GM21723 (cell line): Measurements from ENCODE around the gene RAP1GDS1.
"Not testable (repeated sequence)": the region's sequence is repeated elsewhere in the genome, so short reads cannot be mapped to it uniquely, and the experiment has no call there.

Experiments
- ATAC-seq: cut with Tn5 transposase; IDR thresholded peaks from one replicate; pipeline ENCODE4 v1.9.1; 2021; ENCODE audit warnings: mild to moderate bottlenecking, moderate library complexity; ENCODE audit not compliant: unreplicated experiment

Gene RAP1GDS1

GRCh38 chr4:98343626-98344025 is 82.4 kb downstream of the RAP1GDS1 start:
- no peak for ATAC-seq

DNA sequence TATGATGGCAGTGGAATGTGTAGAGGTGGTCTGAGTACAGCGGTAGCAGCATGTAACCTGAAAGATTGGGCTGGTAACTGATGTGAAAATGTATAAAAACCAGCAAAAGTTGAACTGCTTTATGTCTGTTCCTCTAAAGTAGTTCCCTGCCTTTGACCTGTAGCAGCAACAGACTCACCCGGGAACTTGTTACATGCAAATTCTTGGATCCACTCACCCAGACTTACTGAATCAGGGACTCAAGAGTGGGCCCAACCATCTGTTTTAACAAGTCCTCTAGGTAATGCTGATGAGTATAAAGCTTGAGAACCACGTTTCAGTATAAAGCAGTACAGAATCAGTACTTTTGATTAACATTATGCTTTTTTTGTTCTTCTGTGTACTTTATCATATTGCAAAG is 84.7 kb downstream of the RAP1GDS1 start:
- no peak for ATAC-seq

DNA sequence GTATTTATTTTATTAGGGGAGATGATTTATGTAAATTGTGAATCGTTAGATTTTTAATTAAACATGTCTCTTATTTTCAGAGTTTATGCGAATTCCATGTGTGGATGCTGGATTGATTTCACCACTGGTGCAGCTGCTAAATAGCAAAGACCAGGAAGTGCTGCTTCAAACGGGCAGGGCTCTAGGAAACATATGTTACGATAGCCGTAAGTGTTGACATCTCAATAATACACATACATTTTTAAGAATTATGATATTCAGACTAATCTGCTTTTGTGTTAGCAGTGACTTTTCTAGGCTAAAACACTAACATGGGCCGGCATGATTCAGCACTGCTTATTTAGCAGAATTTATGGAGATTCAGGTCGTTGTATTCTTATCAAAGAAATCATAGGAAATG is 91.2 kb downstream of the RAP1GDS1 start:
- no peak for ATAC-seq

GRCh38 chr4:98352940-98353339 is 91.8 kb downstream of the RAP1GDS1 start:
- ATAC-seq: no peak

GRCh38 chr4:98358630-98359248 is 97.6 kb downstream of the RAP1GDS1 start:
- ATAC-seq: no peak

- no peak for ATAC-seq
Observed at GRCh38 chr4:98359646-98360045, 98.5 kb downstream of the RAP1GDS1 start.

- no peak for ATAC-seq
Observed at GRCh38 chr4:98363431-98363830, 102.2 kb downstream of the RAP1GDS1 start.

DNA sequence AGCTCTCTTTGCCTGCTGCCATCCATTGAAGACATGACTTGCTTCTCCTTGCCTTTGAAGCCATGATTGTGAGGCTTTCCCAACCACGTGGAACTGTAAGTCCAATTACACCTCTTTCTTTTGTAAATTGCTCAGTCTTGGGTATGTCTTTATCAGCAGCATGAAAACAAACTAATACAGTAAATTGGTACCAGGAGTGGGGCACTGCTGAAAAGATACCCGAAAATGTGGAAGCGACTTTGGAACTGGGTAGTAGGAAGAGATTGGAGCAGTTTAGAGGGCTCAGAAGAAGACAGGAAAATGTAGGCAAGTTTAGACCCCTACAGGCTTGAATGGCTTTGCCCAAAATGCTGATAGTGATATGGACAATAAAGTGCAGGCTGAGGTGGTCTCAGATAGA is 105.1 kb downstream of the RAP1GDS1 start:
- ATAC-seq: not testable (repeated sequence)

- not testable (repeated sequence) for ATAC-seq
Observed at GRCh38 chr4:98368000-98368399, 106.8 kb downstream of the RAP1GDS1 start.

- no peak for ATAC-seq
Observed at GRCh38 chr4:98369322-98369721, 108.1 kb downstream of the RAP1GDS1 start.

DNA sequence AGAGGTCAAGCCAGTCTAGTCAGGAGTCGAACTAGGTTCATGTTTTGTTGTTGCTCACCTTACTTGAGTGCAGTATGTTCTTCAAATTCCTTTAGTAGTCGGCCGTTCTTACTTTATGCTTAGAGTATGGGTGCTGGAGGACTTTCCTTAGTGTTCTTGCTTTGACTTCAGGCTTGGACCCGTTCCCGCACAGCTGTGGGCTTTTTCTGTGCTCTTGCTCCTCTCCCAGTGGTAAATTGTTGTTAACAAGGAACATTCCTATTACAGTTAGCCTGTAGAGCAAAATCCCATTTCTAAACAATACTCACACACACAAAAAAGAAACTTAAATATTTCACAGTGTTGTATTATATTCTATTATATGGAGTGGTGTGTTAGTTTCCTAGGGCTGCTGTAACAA is 113.5 kb downstream of the RAP1GDS1 start:
- no peak for ATAC-seq

DNA sequence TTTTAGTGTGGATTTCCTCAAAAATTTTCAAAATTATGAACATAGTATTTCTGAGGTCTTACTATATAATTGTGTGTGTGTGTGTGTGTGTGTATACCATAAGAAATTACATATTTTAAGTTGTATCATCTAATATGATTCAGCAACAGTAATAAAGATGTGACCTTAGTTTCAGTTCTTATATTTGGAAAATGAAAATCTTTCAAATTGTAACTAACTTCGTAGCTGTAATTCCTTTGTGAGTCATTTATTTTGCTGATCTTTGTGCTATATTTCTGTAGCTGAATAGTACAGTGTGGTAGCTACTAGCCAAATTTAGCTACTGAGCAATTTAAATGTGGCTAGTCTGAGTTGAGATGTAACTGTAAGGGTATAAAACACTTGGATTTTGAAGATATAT is 116.4 kb downstream of the RAP1GDS1 start:
- no peak for ATAC-seq

DNA sequence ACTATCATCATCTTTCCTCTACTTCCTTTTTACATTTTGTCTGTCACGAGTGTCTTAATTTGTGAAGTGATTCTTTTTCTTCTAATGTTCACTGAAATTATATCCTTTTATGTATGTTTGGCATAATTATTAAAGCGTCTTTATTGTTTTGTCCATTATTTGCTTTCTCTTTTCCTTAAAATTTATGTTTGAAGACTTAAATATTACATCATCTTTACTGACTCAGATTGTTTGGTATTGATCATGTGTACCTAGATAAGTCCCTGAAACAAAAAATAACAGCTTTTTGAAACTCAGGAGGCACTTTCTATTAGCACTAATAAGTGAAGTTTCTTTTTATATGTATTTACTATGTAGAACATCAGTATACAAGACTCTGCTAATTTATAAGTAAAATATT is 120.1 kb downstream of the RAP1GDS1 start:
- ATAC-seq: no peak

- ATAC-seq: no peak
Observed at GRCh38 chr4:98383431-98384106, 122.4 kb downstream of the RAP1GDS1 start.

- ATAC-seq: no peak
Observed at GRCh38 chr4:98385831-98386230, 124.6 kb downstream of the RAP1GDS1 start.

DNA sequence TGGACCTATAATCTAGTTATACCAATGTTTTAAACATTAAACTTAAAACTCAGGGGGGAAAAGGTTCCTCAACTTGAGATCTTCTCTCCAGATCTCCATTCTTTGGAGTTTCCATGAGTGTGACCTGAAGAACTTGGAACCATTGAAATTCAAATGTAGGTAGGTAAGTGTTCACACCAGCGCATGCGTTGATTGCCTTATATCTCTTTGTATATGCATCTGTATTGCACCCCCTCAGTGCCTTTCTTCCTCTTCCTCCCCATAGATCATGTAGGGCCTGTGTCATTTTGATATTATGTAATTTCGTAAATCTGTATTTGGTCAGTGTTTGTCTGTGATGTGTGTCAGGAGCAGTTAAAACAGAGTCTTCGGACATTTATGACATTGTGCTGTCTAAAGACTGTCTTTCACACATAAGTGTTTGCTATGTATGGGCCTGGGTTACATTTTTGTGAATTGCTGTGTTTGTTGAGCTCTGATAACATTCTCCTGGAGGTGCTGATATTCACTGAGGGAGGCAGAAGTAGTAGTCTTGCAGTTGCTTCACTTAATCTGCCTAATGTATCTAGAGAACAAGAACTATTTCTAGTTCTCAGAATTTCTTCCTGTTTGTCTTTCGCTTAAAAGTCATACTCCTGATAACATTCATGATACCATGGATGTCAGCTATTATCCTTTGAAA is 126.3 kb downstream of the RAP1GDS1 start:
- no peak for ATAC-seq

GRCh38 chr4:98394134-98394533 is 132.9 kb downstream of the RAP1GDS1 start:
- ATAC-seq: no peak

- no peak for ATAC-seq
Observed at GRCh38 chr4:98399915-98400314, 138.7 kb downstream of the RAP1GDS1 start.

GRCh38 chr4:98406819-98407218 is 145.6 kb downstream of the RAP1GDS1 start:
- no peak for ATAC-seq

DNA sequence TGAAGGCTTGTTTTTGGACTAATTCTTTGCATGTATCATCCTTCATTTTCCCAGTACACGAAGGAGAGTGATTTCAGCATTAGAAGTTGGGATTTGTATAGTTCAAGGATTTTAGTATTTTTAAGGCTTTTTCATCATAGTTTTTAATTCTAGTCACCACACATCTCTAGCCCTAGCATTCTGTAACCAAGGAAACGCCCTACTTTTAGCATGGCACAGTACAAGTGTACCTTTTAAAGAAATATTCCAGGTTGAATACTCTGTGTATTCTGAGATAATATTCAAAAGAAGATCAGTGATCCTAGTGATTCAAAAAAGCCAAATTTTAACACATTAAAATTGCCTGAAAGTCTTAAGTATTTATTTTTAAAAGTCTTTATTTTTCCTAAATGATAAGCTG is 150.5 kb downstream of the RAP1GDS1 start:
- ATAC-seq: no peak

DNA sequence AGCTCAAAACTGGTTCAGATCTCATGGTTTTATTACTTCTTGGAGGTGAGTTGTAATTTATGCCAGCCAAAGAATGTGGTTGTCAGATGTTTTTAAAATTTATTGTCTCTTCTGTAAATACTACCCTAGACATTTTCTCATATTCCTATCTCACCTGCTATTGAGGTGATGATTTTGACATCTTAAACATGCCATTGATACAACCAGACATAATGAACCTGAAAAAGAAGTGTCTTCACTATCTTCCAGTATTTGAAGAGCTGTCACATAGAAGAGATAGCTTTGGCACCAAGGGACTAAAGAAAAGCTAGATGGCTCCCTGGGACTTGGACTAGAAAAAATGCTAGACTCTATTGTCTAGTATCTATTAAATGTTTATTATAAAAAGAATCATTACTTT is 155.7 kb downstream of the RAP1GDS1 start:
- ATAC-seq: no peak

DNA sequence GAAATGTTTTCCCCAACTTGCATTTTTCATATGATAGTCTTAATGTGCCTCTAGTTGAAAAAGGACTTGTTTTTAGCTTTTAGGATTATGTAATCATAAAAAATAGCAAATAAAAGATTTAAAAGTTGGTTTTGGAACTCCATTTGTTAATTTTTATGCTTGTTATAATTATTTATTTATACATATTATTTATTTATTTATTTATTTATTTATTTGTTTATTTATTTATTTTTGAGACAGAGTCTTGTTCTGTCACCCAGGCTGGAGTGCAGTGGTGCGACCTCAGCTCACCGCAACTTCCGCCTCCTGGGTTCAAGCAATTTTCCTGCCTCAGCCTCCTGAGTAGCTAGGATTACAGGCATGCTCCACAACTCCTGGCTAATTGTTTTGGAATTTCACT is 159.0 kb downstream of the RAP1GDS1 start:
- not testable (repeated sequence) for ATAC-seq
